NT2/D1 (cell line): ENCODE data around the gene MFRP.

Experiments
- SUZ12 ChIP-seq: IDR thresholded peaks from 2 replicates; pipeline ENCODE4 v1.6.1; 2011; ENCODE audit not compliant: insufficient read length, insufficient read depth; ENCODE audit errors: extremely low read depth
- YY1 ChIP-seq: IDR thresholded peaks from 2 replicates; pipeline ENCODE4 v1.6.1; 2011; ENCODE audit not compliant: insufficient read length, insufficient read depth
- ZNF274 ChIP-seq: IDR thresholded peaks from 2 replicates; pipeline ENCODE4 v1.6.1; 2011; ENCODE audit warnings: mild to moderate bottlenecking, low read depth, low read length

- TF ChIP-seq ZNF274 = no peak
- no peak for TF ChIP-seq YY1
- TF ChIP-seq SUZ12 = no peak
Measured at GRCh38 chr11:119338318-119338890, 8.1 kb downstream of the MFRP start.
